H1 (cell line): ENCODE measurements around the gene SLC6A12. TPM values are rescaled to one million over a fixed set of nuclear protein-coding genes. Genes with fewer than 3 reads are reported as not detected.

Experiments used
- NRF1 ChIP-seq: IDR thresholded peaks from 2 replicates; pipeline ENCODE4 v1.6.1; 2011; ENCODE audit warnings: mild to moderate bottlenecking, low read depth, low read length, improper control_type of control experiment
- polyA plus RNA-seq, 7 experiments: library from polyadenylated mRNA; depleted of rRNA in 3 of 7; stranded (reverse) in 5 of 7; unstranded in 2 of 7; fragments of >200 nt in 5 of 7; fragments of 200-250 nt in 2 of 7; gene quantifications; 1 replicate in 5 of 7; 2 replicates in 1 of 7; 4 replicates in 1 of 7; pipeline versions ENCODE4 v1.2.1 to v1.2.3, GENCODE V29; 2011 to 2013; ENCODE audit warnings: missing spikeins in 2 of 7, mixed read lengths in 2 of 7
- total RNA-seq: library from RNA; stranded (reverse); fragmentation: NEBNext Ultra II Directional; extraction: Animal tissue kit (Norgen Biotek cat#: 25700); gene quantifications from 2 replicates; pipeline ENCODE4 v1.2.1, GENCODE V29; 2021

Gene SLC6A12
- total and polyA plus RNA-seq, 2 of the 8 experiments (the other 6 are each of a cell fraction or from before 2014, with no cell fraction given): 0.70 to 1.1 TPM

GRCh38 chr12:220491-220890 is 6.5 kb upstream of the SLC6A12 start (continued):
- TF ChIP-seq NRF1: no peak
- TF ChIP-seq, all 59 proteins: peak for 0
